Brain microvascular endothelial cell (primary cell): ENCODE data around the gene UBE2R2.

Source experiments
- DNase-seq: peaks from one replicate; pipeline ENCODE4 v3.0.0-alpha.2; 2020
- H3K27ac ChIP-seq: fragments of 250-450 bp; sonication (Bioruptor Pico); 2 replicates; pipeline ENCODE4 v1.5.1; 2020; ENCODE audit warnings: mild to moderate bottlenecking, moderate library complexity
- H3K27me3 ChIP-seq: fragments of 250-450 bp; sonication (Bioruptor Pico); replicated peaks from 2 replicates; pipeline ENCODE4 v1.5.1; 2020; ENCODE audit warnings: mild to moderate bottlenecking
- H3K36me3 ChIP-seq: fragments of 250-450 bp; sonication (Bioruptor Pico); replicated peaks from 2 replicates; pipeline ENCODE4 v1.5.1; 2020; ENCODE audit warnings: mild to moderate bottlenecking
- H3K4me3 ChIP-seq: 2 replicates; pipeline ENCODE4 v1.5.1; 2011; ENCODE audit warnings: low read depth, mild to moderate bottlenecking, control low read depth, low read length, moderate library complexity
- CTCF ChIP-seq: IDR thresholded peaks from 2 replicates; pipeline ENCODE4 v1.5.1; 2011; ENCODE audit warnings: low read depth, mild to moderate bottlenecking, moderate library complexity, low read length, control low read depth, inconsistent platforms; ENCODE audit errors: missing control alignments
- in situ Hi-C: cut with HindIII; loops from 2 replicates; pipeline ENCODE4 v1.10.0; 2017; ENCODE audit warnings: low sequenced_read_pairs, low pct_ligation_motif_present

The UBE2R2 gene

GRCh38 chr9:33919276-33919897 is 102.4 kb downstream of the UBE2R2 start:
- Histone ChIP-seq H3K4me3 (no peak overlapping the region), H3K27ac (no peak overlapping the region), H3K36me3 (peaks cover 63% of the 10 kb centered on the region), H3K27me3 (no peaks in the 10 kb centered on the region)
- in situ Hi-C loops, result no loop called here
- no peak for DNase-seq
- no peak for TF ChIP-seq CTCF

- TF ChIP-seq CTCF, result peak; percentile 94
- Histone ChIP-seq H3K4me3 (no peak overlapping the region), H3K27me3 (no peaks in the 10 kb centered on the region), H3K27ac (no peak overlapping the region), H3K36me3 (peaks cover 81% of the 10 kb centered on the region)
- in situ Hi-C loops, result no loop called here
- DNase-seq, result peak; percentile 28
Measured at GRCh38 chr9:33921967-33922895, 105.3 kb downstream of the UBE2R2 start.

- H3K4me3 ChIP-seq, result no peak overlapping the region
- H3K27ac ChIP-seq, result no peak overlapping the region
- in situ Hi-C loops, result no loop called here
Measured at GRCh38 chr9:33923079-33923478, 106.1 kb downstream of the UBE2R2 start.

GRCh38 chr9:33923998-33924701 is 107.2 kb downstream of the UBE2R2 start:
- in situ Hi-C loops, result no loop called here

More at GRCh38 chr9:33923079-33923478, 106.1 kb downstream of the UBE2R2 start:
- TF ChIP-seq CTCF, result no peak
- no peaks in the 10 kb centered on the region for H3K27me3 ChIP-seq
- DNase-seq, result no peak
- peaks cover 82% of the 10 kb centered on the region for H3K36me3 ChIP-seq

More at GRCh38 chr9:33923998-33924701, 107.2 kb downstream of the UBE2R2 start:
- H3K27me3 ChIP-seq, result no peaks in the 10 kb centered on the region
- no peak overlapping the region for H3K4me3 ChIP-seq
- no peak for DNase-seq
- H3K36me3 ChIP-seq, result peaks cover 80% of the 10 kb centered on the region
- no peak for TF ChIP-seq CTCF
- no peak overlapping the region for H3K27ac ChIP-seq
